Measurements from ENCODE around the gene LHPP.

The LHPP gene

GRCh38 chr10:124552691-124553276, 91.2 kb downstream of the LHPP start:
- DNase-seq: no peak
- no CpG with 5 or more reads among the region's 14 CpGs for WGBS (ENCODE audit: extremely low coverage, insufficient coverage, low lambda C conversion rate)
- no peak overlapping the region for H3K18ac ChIP-seq (ENCODE audit: low read length)
- no peak overlapping the region for H3K4ac ChIP-seq (ENCODE audit: low read depth, low read length)
- H3K23ac ChIP-seq (ENCODE audit: low read length): no peak overlapping the region
- no peak overlapping the region for H3K4me2 ChIP-seq (ENCODE audit: low read length)
- no peak overlapping the region for H2BK120ac ChIP-seq (ENCODE audit: low read depth, low read length)
- no peak overlapping the region for H4K8ac ChIP-seq (ENCODE audit: low read depth, low read length)
- no peaks in the 10 kb centered on the region for H3K79me2 ChIP-seq (ENCODE audit: control insufficient read depth, insufficient read depth, low read length)
- H2BK15ac ChIP-seq (replicated peaks; ENCODE audit: low read depth): no peak overlapping the region
- no peak overlapping the region for H3K4me3 ChIP-seq (ENCODE audit: low read length)
- no peak overlapping the region for H2BK5ac ChIP-seq (ENCODE audit: low read length)
- no peaks in the 10 kb centered on the region for H3K36me3 ChIP-seq (ENCODE audit: control insufficient read depth, insufficient read depth, low read length)
- no peak overlapping the region for H3K56ac ChIP-seq (ENCODE audit: low read length)
- H3K79me1 ChIP-seq (ENCODE audit: low read length): no peaks in the 10 kb centered on the region
- no peak overlapping the region for H4K5ac ChIP-seq (ENCODE audit: low read length)
- H2AK5ac ChIP-seq (ENCODE audit: low read length): no peak overlapping the region
- H3K9ac ChIP-seq (ENCODE audit: low read length): no peak overlapping the region
- H3K27ac ChIP-seq (ENCODE audit: low read depth, low read length): no peak overlapping the region
- H3K4me1 ChIP-seq (ENCODE audit: control insufficient read depth, low read depth, low read length): no peaks in the 10 kb centered on the region
- H3K27me3 ChIP-seq (ENCODE audit: insufficient read depth, low read length, poor library complexity): no peaks in the 10 kb centered on the region

- DNase-seq: no peak
- H3K18ac ChIP-seq (ENCODE audit: low read length): no peak overlapping the region
- no peak overlapping the region for H2BK5ac ChIP-seq (ENCODE audit: low read length)
- H2AK5ac ChIP-seq (ENCODE audit: low read length): no peak overlapping the region
- H2BK15ac ChIP-seq (replicated peaks; ENCODE audit: low read depth): no peak overlapping the region
- H3K36me3 ChIP-seq (ENCODE audit: control insufficient read depth, insufficient read depth, low read length): no peaks in the 10 kb centered on the region
- no peak overlapping the region for H2BK120ac ChIP-seq (ENCODE audit: low read depth, low read length)
- H3K79me1 ChIP-seq (ENCODE audit: low read length): no peaks in the 10 kb centered on the region
- no peak overlapping the region for H4K8ac ChIP-seq (ENCODE audit: low read depth, low read length)
- H3K23ac ChIP-seq (ENCODE audit: low read length): no peak overlapping the region
- H3K4me1 ChIP-seq (ENCODE audit: control insufficient read depth, low read depth, low read length): no peaks in the 10 kb centered on the region
- no CpG with 5 or more reads among the region's 10 CpGs for WGBS (ENCODE audit: extremely low coverage, insufficient coverage, low lambda C conversion rate)
- H4K5ac ChIP-seq (ENCODE audit: low read length): no peak overlapping the region
- H3K4me2 ChIP-seq (ENCODE audit: low read length): no peak overlapping the region
- no peaks in the 10 kb centered on the region for H3K27me3 ChIP-seq (ENCODE audit: insufficient read depth, low read length, poor library complexity)
- no peak overlapping the region for H3K4ac ChIP-seq (ENCODE audit: low read depth, low read length)
- no peak overlapping the region for H3K4me3 ChIP-seq (ENCODE audit: low read length)
- H3K27ac ChIP-seq (ENCODE audit: low read depth, low read length): no peak overlapping the region
- no peaks in the 10 kb centered on the region for H3K79me2 ChIP-seq (ENCODE audit: control insufficient read depth, insufficient read depth, low read length)
- H3K9ac ChIP-seq (ENCODE audit: low read length): no peak overlapping the region
- H3K56ac ChIP-seq (ENCODE audit: low read length): no peak overlapping the region
Measured at GRCh38 chr10:124554085-124554858, 92.6 kb downstream of the LHPP start.

GRCh38 chr10:124557167-124557566, 95.5 kb downstream of the LHPP start:
- Histone ChIP-seq H3K56ac (ENCODE audit: low read length) (no peak overlapping the region), H3K23ac (ENCODE audit: low read length) (no peak overlapping the region), H3K79me2 (ENCODE audit: control insufficient read depth, insufficient read depth, low read length) (no peaks in the 10 kb centered on the region), H3K18ac (ENCODE audit: low read length) (no peak overlapping the region), H2BK120ac (ENCODE audit: low read depth, low read length) (no peak overlapping the region), H3K36me3 (ENCODE audit: control insufficient read depth, insufficient read depth, low read length) (no peaks in the 10 kb centered on the region), H3K4me2 (ENCODE audit: low read length) (no peak overlapping the region), H4K5ac (ENCODE audit: low read length) (no peak overlapping the region), H3K27me3 (ENCODE audit: insufficient read depth, low read length, poor library complexity) (no peaks in the 10 kb centered on the region), H3K4me3 (ENCODE audit: low read length) (no peak overlapping the region), H3K9ac (ENCODE audit: low read length) (no peak overlapping the region), H4K8ac (ENCODE audit: low read depth, low read length) (no peak overlapping the region), H2AK5ac (ENCODE audit: low read length) (no peak overlapping the region), H3K27ac (ENCODE audit: low read depth, low read length) (no peak overlapping the region), H3K79me1 (ENCODE audit: low read length) (no peaks in the 10 kb centered on the region), H3K4ac (ENCODE audit: low read depth, low read length) (no peak overlapping the region), H2BK15ac (replicated peaks; ENCODE audit: low read depth) (no peak overlapping the region), H3K4me1 (ENCODE audit: control insufficient read depth, low read depth, low read length) (no peaks in the 10 kb centered on the region), H2BK5ac (ENCODE audit: low read length) (no peak overlapping the region)
- DNase-seq: no peak
- no CpG with 5 or more reads among the region's 10 CpGs for WGBS (ENCODE audit: extremely low coverage, insufficient coverage, low lambda C conversion rate)

GRCh38 chr10:124557648-124558338, 96.2 kb downstream of the LHPP start:
- H3K4me2 ChIP-seq (ENCODE audit: low read length): no peak overlapping the region
- no peak overlapping the region for H4K5ac ChIP-seq (ENCODE audit: low read length)
- H3K4me3 ChIP-seq (ENCODE audit: low read length): no peak overlapping the region
- H2BK120ac ChIP-seq (ENCODE audit: low read depth, low read length): no peak overlapping the region
- H3K9ac ChIP-seq (ENCODE audit: low read length): no peak overlapping the region
- no CpG with 5 or more reads among the region's 16 CpGs for WGBS (ENCODE audit: extremely low coverage, insufficient coverage, low lambda C conversion rate)
- DNase-seq: no peak
- no peak overlapping the region for H3K4ac ChIP-seq (ENCODE audit: low read depth, low read length)
- H3K36me3 ChIP-seq (ENCODE audit: control insufficient read depth, insufficient read depth, low read length): no peaks in the 10 kb centered on the region
- H3K79me2 ChIP-seq (ENCODE audit: control insufficient read depth, insufficient read depth, low read length): no peaks in the 10 kb centered on the region
- no peak overlapping the region for H2BK15ac ChIP-seq (replicated peaks; ENCODE audit: low read depth)
- no peaks in the 10 kb centered on the region for H3K27me3 ChIP-seq (ENCODE audit: insufficient read depth, low read length, poor library complexity)
- H2BK5ac ChIP-seq (ENCODE audit: low read length): no peak overlapping the region
- peak overlapping the region; percentile 28 for H3K56ac ChIP-seq (ENCODE audit: low read length)
- no peaks in the 10 kb centered on the region for H3K79me1 ChIP-seq (ENCODE audit: low read length)
- no peak overlapping the region for H3K18ac ChIP-seq (ENCODE audit: low read length)
- H3K27ac ChIP-seq (ENCODE audit: low read depth, low read length): no peak overlapping the region
- no peak overlapping the region for H2AK5ac ChIP-seq (ENCODE audit: low read length)
- no peak overlapping the region for H3K23ac ChIP-seq (ENCODE audit: low read length)
- H3K4me1 ChIP-seq (ENCODE audit: control insufficient read depth, low read depth, low read length): no peaks in the 10 kb centered on the region
- H4K8ac ChIP-seq (ENCODE audit: low read depth, low read length): no peak overlapping the region

- Histone ChIP-seq H3K4me3 (ENCODE audit: low read length) (no peak overlapping the region), H3K56ac (ENCODE audit: low read length) (no peak overlapping the region), H3K9ac (ENCODE audit: low read length) (no peak overlapping the region), H2BK15ac (replicated peaks; ENCODE audit: low read depth) (no peak overlapping the region), H2AK5ac (ENCODE audit: low read length) (no peak overlapping the region), H3K36me3 (ENCODE audit: control insufficient read depth, insufficient read depth, low read length) (no peaks in the 10 kb centered on the region), H3K79me1 (ENCODE audit: low read length) (no peaks in the 10 kb centered on the region), H4K8ac (ENCODE audit: low read depth, low read length) (no peak overlapping the region), H3K18ac (ENCODE audit: low read length) (no peak overlapping the region), H3K27me3 (ENCODE audit: insufficient read depth, low read length, poor library complexity) (no peaks in the 10 kb centered on the region), H3K4ac (ENCODE audit: low read depth, low read length) (no peak overlapping the region), H3K4me2 (ENCODE audit: low read length) (no peak overlapping the region), H3K79me2 (ENCODE audit: control insufficient read depth, insufficient read depth, low read length) (no peaks in the 10 kb centered on the region), H2BK120ac (ENCODE audit: low read depth, low read length) (no peak overlapping the region), H3K23ac (ENCODE audit: low read length) (no peak overlapping the region), H4K5ac (ENCODE audit: low read length) (no peak overlapping the region), H3K4me1 (ENCODE audit: control insufficient read depth, low read depth, low read length) (no peaks in the 10 kb centered on the region), H2BK5ac (ENCODE audit: low read length) (no peak overlapping the region), H3K27ac (ENCODE audit: low read depth, low read length) (no peak overlapping the region)
- DNase-seq: no peak
- WGBS (ENCODE audit: extremely low coverage, insufficient coverage, low lambda C conversion rate): no CpG with 5 or more reads among the region's 23 CpGs
Measured at GRCh38 chr10:124558339-124559321, 97.0 kb downstream of the LHPP start.

All from mesendoderm (in vitro differentiated cells).